ENCODE measurements around the gene SFXN3. TPM values are rescaled to one million over a fixed set of nuclear protein-coding genes. Genes with fewer than 3 reads are reported as not detected.

SFXN3 gene
- total and polyA plus RNA-seq, 5 donors = 18.0 to 28.1 (median 23.6) TPM

GRCh38 chr10:101010329-101010728, 20.7 kb upstream of the SFXN3 start:
- no peak overlapping the region for H3K27ac ChIP-seq (ENCODE audit: low read length)
- no peak for ATAC-seq
- no peak for DNase-seq
- no peak overlapping the region for H3K4me3 ChIP-seq (ENCODE audit: low read length)
- WGBS = 96% methylated on average over 22 of the region's 22 CpGs
- no peaks in the 10 kb centered on the region for H3K4me1 ChIP-seq (ENCODE audit: control insufficient read depth, insufficient read depth, low read length)
- no peaks in the 10 kb centered on the region for H3K9me3 ChIP-seq (ENCODE audit: control insufficient read depth, low read length)
- no peaks in the 10 kb centered on the region for H3K27me3 ChIP-seq (ENCODE audit: control insufficient read depth, insufficient read depth)
- intact Hi-C loops (cut with DNase I) = no loop called here

DNA sequence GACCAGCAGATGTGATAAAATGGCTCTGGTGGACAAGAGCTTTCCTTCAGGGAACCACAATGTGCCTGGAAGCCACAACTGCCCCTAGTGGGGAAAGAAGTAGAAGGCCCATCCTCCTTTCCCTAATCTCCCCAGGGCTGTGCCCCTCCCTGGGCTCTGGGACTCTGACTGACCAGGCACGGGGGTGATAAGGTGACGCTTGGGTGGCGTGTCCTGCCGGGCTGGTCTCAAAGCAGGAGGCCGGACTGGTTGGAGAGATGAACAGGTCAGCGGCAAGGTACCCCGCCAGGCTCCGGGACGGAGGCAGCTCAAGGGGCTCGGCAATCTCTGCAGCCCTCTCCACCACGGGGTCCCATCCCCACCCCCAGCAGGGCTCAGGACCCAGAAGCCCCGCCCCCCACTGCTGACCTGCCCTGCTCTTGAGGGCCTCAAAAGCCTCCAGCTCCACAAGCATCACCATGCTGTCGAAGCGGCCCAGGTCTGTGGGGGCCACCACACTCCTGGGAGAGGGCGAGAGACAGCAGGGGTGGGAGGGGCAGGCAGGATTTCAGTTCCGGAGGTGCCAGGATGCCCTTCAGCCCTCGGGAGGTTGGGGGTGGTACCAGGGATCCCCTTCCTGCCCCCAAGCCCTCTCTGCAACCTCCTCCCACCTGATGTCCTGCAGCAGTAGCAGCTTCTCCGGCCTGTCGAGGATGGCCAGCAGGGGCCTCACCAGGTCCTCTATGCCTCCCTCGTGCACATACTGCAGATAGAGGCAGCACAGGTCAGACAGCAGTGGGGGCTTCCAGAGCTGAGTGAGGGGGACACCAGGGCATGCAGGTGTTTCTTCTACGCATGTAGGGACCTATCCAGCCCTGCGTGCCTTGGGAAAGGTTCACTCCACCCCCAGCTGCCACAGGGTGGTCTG, 19.3 kb upstream of the SFXN3 start:
- peak in 1 of 3 donors; percentile 69 for DNase-seq
- Histone ChIP-seq H3K4me3 (ENCODE audit: low read length) (no peak overlapping the region), H3K27me3 (ENCODE audit: control insufficient read depth, insufficient read depth) (no peaks in the 10 kb centered on the region), H3K9me3 (ENCODE audit: control insufficient read depth, low read length) (no peaks in the 10 kb centered on the region), H3K27ac (ENCODE audit: low read length) (no peak overlapping the region), H3K4me1 (ENCODE audit: control insufficient read depth, insufficient read depth, low read length) (no peaks in the 10 kb centered on the region)
- WGBS = 57% methylated on average over 22 of the region's 22 CpGs
- ATAC-seq = no peak
- intact Hi-C loops (cut with DNase I) = loop anchor here in 1 of 4 donors (2.0 kb wide), 1 partner anchor 17 kb away; no protein-coding TSS in a partner anchor

DNA sequence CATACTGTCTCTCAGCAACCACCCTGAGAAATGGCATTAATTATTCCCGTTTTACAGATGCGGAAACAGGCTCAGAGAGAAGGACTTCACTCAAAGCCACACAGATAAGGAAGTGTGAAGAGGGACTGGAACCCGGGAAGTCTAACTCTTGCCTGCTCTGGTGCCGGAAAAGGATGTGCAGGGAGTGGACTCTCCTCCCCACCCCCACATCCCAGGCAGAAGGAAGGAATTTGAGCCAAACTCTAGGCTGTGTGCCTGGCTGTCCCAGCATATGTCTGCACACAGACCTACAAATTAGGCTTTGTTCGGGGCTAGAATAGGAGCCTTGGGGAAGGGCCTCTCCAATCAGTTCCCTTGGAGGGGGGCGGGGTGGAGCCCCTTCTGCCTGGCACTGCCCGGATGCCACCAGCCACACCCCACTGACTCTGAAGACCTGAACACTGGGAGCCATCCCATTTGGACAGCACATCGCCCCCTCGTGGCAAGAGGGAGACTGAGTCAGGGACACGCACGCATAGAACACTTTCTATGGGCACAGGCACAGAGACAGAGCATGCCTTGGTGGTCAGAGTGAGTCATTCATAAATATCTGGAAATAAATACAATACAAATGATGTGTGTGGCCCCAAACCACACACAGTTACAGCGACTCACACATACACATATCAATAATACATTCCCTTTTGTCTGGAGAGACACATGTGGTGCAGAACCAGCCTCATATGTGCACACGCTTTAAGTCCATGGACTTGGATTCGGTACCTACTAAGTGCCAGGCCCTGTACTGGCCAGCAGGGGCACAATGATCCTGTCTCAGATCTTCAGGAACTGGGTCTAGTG, 18.3 kb upstream of the SFXN3 start:
- no peaks in the 10 kb centered on the region for H3K9me3 ChIP-seq (ENCODE audit: control insufficient read depth, low read length)
- ATAC-seq = peak; percentile 87 to 88
- no peak overlapping the region for H3K27ac ChIP-seq (ENCODE audit: low read length)
- no peaks in the 10 kb centered on the region for H3K27me3 ChIP-seq (ENCODE audit: control insufficient read depth, insufficient read depth)
- intact Hi-C loops (cut with DNase I) = loop anchor here in 1 of 4 donors (2.0 kb wide), 1 partner anchor 18 kb away; no protein-coding TSS in a partner anchor
- H3K4me3 ChIP-seq (ENCODE audit: low read length) = no peak overlapping the region
- DNase-seq = peak; percentile 90 to 95 (median 95)
- no peaks in the 10 kb centered on the region for H3K4me1 ChIP-seq (ENCODE audit: control insufficient read depth, insufficient read depth, low read length)
- WGBS = 16% methylated on average over 14 of the region's 14 CpGs

- Histone ChIP-seq H3K27ac (ENCODE audit: low read length) (no peak overlapping the region), H3K4me3 (ENCODE audit: low read length) (no peak overlapping the region), H3K9me3 (ENCODE audit: control insufficient read depth, low read length) (no peaks in the 10 kb centered on the region), H3K4me1 (ENCODE audit: control insufficient read depth, insufficient read depth, low read length) (no peaks in the 10 kb centered on the region), H3K27me3 (ENCODE audit: control insufficient read depth, insufficient read depth) (no peaks in the 10 kb centered on the region)
- 56% methylated on average over 9 of the region's 9 CpGs for WGBS
- intact Hi-C loops (cut with DNase I) = loop anchor here in 1 of 4 donors (2.0 kb wide), 1 partner anchor 19 kb away; no protein-coding TSS in a partner anchor
- DNase-seq = no peak
- ATAC-seq = no peak
Measured at GRCh38 chr10:101013365-101013825, 17.6 kb upstream of the SFXN3 start.

DNA sequence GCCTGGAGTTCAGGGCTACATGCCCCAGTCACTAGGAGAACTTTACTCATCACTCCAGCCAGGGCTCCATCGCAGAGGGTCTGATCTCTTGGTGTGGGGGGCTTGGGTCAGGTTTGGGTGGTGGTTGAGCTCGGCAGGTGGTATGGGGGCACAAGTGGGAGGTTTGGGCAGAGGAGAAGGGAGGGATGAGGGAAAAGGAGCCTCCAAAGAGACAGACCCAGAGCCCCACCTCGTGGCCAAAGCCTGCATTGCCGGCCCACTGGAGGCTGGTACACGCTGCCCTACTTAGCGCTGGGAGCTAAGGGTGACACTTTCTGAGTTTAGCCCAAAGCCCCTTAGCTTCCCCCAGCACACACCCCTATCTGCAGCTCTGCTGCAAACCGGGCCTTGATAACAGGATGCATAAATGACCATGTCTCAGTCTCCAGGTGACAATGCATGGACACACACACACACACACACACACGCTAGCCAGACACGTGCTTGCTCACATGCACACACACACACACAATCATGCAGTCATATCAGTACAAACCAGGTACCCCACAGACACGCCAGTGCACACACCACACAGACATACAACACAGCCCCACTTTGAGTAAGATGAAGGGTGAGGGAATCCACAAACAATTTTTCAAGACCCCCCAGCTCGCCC, 16.7 kb upstream of the SFXN3 start:
- no peak overlapping the region for H3K4me3 ChIP-seq (ENCODE audit: low read length)
- no peaks in the 10 kb centered on the region for H3K9me3 ChIP-seq (ENCODE audit: control insufficient read depth, low read length)
- no peak overlapping the region for H3K27ac ChIP-seq (ENCODE audit: low read length)
- DNase-seq = peak; percentile 78 to 94 (median 94)
- WGBS = 17% methylated on average over 11 of the region's 11 CpGs
- intact Hi-C loops (cut with DNase I) = loop anchor here in 1 of 4 donors (1.0 kb wide), 1 partner anchor 20 kb away; no protein-coding TSS in a partner anchor
- peak; percentile 65 to 71 for ATAC-seq
- H3K4me1 ChIP-seq (ENCODE audit: control insufficient read depth, insufficient read depth, low read length) = no peaks in the 10 kb centered on the region
- no peaks in the 10 kb centered on the region for H3K27me3 ChIP-seq (ENCODE audit: control insufficient read depth, insufficient read depth)

DNA sequence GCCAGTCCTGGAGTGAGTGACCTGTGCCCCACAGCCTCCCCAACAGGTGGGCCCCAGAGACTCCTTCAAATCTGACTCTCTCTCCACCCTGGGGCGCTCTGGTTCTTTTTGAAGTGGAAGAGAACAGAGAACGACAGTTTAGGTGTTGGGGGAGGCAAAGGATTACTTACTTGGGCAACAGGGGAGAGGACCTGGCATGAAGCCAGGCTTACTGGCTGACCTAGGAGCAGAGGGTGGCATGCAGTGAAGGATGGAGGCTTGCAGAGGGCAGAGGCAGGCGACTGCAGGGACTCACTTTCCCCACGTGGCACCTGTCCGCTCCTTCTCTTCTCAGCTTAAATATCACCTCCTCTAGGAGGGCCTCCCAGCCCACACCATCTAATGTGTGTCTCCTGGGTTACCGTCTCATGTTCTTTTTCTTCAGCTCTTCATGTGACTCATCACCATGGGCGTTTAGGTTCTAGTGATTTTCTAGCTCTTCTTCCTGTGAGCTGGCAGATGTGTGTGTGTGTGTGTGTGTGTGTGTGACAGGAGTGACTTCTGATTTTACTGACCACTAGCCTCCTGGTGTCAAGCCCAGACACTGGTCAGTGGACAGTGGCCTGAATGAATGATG, 16.0 kb upstream of the SFXN3 start:
- Histone ChIP-seq H3K4me1 (ENCODE audit: control insufficient read depth, insufficient read depth, low read length) (no peaks in the 10 kb centered on the region), H3K9me3 (ENCODE audit: control insufficient read depth, low read length) (no peaks in the 10 kb centered on the region), H3K27ac (ENCODE audit: low read length) (no peak overlapping the region), H3K4me3 (ENCODE audit: low read length) (no peak overlapping the region), H3K27me3 (ENCODE audit: control insufficient read depth, insufficient read depth) (no peaks in the 10 kb centered on the region)
- 45% methylated on average over 7 of the region's 7 CpGs for WGBS
- intact Hi-C loops (cut with DNase I) = loop anchor here in 1 of 4 donors (1.0 kb wide), 1 partner anchor 21 kb away; no protein-coding TSS in a partner anchor
- DNase-seq (no peak), ATAC-seq (no peak)

GRCh38 chr10:101015582-101015973, 15.5 kb upstream of the SFXN3 start:
- Histone ChIP-seq H3K4me1 (ENCODE audit: control insufficient read depth, insufficient read depth, low read length) (no peaks in the 10 kb centered on the region), H3K9me3 (ENCODE audit: control insufficient read depth, low read length) (no peaks in the 10 kb centered on the region), H3K27me3 (ENCODE audit: control insufficient read depth, insufficient read depth) (no peaks in the 10 kb centered on the region), H3K4me3 (ENCODE audit: low read length) (no peak overlapping the region), H3K27ac (ENCODE audit: low read length) (no peak overlapping the region)
- intact Hi-C loops (cut with DNase I) = no loop called here
- ATAC-seq = no peak
- WGBS = 77% methylated on average over 8 of the region's 8 CpGs
- DNase-seq = peak in 1 of 3 donors; percentile 65

GRCh38 chr10:101016814-101017213, 14.2 kb upstream of the SFXN3 start:
- intact Hi-C loops (cut with DNase I) = no loop called here
- 69% methylated on average over 5 of the region's 5 CpGs for WGBS
- DNase-seq (no peak), ATAC-seq (no peak)
- no peak overlapping the region for H3K27ac ChIP-seq (ENCODE audit: low read length)
- no peaks in the 10 kb centered on the region for H3K27me3 ChIP-seq (ENCODE audit: control insufficient read depth, insufficient read depth)
- no peak overlapping the region for H3K4me3 ChIP-seq (ENCODE audit: low read length)
- H3K4me1 ChIP-seq (ENCODE audit: control insufficient read depth, insufficient read depth, low read length) = no peaks in the 10 kb centered on the region
- H3K9me3 ChIP-seq (ENCODE audit: control insufficient read depth, low read length) = no peaks in the 10 kb centered on the region

- no peaks in the 10 kb centered on the region for H3K27me3 ChIP-seq (ENCODE audit: control insufficient read depth, insufficient read depth)
- no peak overlapping the region for H3K4me3 ChIP-seq (ENCODE audit: low read length)
- 52% methylated on average over 20 of the region's 20 CpGs for WGBS
- H3K27ac ChIP-seq (ENCODE audit: low read length) = no peak overlapping the region
- no peak for ATAC-seq
- H3K9me3 ChIP-seq (ENCODE audit: control insufficient read depth, low read length) = no peaks in the 10 kb centered on the region
- no peaks in the 10 kb centered on the region for H3K4me1 ChIP-seq (ENCODE audit: control insufficient read depth, insufficient read depth, low read length)
- DNase-seq = no peak
- intact Hi-C loops (cut with DNase I) = no loop called here
Measured at GRCh38 chr10:101018118-101018599, 12.9 kb upstream of the SFXN3 start.

Measured in right cardiac atrium (tissue), 5 donors.